ENCODE measurements around the gene CSTF3. TPM values are rescaled to one million over a fixed set of nuclear protein-coding genes. Genes with fewer than 3 reads are reported as not detected.

CSTF3 gene
- total RNA-seq, 1 donor from 2014 or later, result 20.0 TPM

GRCh38 chr11:33044285-33044756 is 117.0 kb downstream of the CSTF3 start:
- DNase-seq (ENCODE audit: low spot score), result no peak

DNA sequence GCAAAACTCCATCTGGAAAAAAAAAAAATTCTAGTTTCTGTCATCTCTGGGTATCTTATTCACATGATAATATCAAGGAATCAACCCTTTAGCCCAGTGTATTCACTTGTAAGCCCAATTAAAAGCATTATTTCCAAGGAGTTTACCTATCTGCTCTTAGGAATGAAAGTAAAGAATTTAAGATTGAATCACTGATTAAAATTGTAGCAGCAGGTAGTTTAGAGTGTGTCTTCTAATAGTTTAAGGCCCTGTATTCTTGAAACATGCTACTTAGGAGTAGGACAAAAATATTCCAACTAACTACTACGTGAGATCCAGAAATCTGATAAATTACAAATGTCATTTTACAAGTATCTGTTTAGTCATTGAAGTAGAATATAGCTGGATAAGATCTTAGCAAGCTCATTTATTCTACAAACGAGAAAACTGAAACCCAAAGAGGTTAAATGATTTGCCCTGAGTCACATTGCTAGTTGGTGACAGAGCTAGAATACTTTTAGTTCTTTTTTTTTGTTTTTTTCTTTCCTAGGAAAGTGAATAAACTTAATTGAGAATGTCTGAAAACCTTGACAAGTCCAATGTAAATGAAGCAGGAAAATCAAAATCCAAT is 118.0 kb downstream of the CSTF3 start:
- no peak for DNase-seq (ENCODE audit: low spot score)

DNA sequence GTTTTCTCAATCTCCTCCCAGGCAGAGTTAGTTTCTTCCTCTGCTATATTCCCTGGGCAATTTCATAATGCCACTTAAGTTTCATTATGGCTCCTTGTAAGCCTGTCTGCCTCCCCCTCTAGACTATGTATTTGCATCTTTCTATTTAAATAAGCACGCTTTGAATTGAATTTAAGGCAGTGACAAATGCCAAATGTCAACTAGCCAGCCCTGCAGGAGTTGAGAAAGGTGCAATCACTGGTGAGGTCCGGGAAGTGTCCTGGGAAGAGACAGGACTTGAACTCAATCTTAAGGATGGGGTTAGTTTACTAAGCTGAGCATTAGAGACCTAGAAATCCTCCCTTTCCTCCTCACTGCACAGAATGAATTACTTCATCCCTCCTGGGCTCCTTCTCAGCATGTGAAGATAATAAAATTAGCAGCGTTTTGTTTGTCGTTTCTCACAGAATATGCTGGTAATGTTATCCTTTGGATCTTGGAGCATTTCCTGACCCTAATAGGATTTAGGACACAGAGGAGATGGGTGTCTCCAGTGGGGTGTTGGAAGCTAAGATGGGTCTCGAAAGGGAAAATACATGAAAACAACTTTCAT is 120.3 kb downstream of the CSTF3 start:
- no peak for DNase-seq (ENCODE audit: low spot score)

DNA sequence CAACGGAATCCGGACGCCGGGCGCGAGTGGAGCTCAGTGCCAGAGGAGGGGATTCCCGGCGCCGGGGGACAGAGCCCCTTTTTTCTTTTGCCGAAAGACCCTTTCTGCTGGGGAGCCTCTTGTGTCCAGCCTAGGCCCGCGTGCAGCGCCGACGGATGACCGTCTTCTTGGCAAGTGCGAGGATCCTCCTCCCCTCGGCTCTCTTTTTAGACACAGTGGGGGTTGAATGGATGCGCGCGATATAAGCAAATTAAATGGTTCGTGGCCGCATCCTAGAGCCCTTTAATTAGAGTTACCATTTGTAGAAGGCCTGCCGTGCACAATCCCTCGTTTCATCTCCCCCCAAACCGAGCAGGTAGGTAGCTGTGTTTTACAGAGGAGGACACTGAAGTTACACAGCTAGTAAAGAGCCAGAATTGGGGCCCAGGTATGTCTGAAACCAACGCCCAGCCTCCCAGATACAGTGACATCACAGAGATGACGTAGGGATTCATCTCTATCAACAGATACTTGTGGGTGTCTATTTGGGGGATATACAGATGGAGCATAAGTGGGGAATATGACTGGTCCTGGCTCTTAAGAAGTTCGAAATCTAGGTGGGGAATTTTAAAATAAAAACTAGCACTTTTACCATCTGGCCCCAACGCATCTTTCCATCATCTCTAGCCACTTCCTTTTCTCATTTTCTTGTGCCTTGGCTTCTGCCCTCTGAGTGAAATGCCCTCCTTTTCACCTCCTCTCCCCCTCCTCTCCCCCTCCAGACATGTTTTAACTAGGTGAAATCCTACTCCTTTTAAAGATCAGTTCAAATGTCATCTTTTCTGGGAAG is 121.0 kb downstream of the CSTF3 start:
- no peak for DNase-seq (ENCODE audit: low spot score)

- peak; percentile 97 for DNase-seq (ENCODE audit: low spot score)
Measured at GRCh38 chr11:33039274-33040032, 121.8 kb downstream of the CSTF3 start, which contains the start of gene TCP11L1. TSS of gene TCP11L1 (plus strand) at chr11:33039572. CDS start at chr11:33043774, 4,202 bp downstream.

GRCh38 chr11:33035011-33035410 is 126.3 kb downstream of the CSTF3 start:
- no peak for DNase-seq (ENCODE audit: low spot score)

Other genes with a start within 250 kb of the CSTF3 start
- 0.74 TPM for gene DEPDC7, start 145.6 kb downstream of the CSTF3 start, total RNA-seq
- gene TCP11L1, start 121.9 kb downstream of the CSTF3 start, total RNA-seq, result 21.2 TPM
- gene HIPK3, start 95.9 kb upstream of the CSTF3 start, total RNA-seq, result 219 TPM
- gene KIAA1549L, start 214.6 kb upstream of the CSTF3 start, total RNA-seq, result 0.16 TPM

Data from mesenteric fat pad (tissue), 1 donor.